ENCODE results near the gene SIAH1. TPM values are rescaled to one million over a fixed set of nuclear protein-coding genes. Genes with fewer than 3 reads are reported as not detected.
"Not testable (repeated sequence)": the region's sequence is repeated elsewhere in the genome, so short reads cannot be mapped to it uniquely, and the experiment has no call there.

SIAH1 gene
- total RNA-seq, 1 experiment from 2014 or later = 33.2 TPM

DNA sequence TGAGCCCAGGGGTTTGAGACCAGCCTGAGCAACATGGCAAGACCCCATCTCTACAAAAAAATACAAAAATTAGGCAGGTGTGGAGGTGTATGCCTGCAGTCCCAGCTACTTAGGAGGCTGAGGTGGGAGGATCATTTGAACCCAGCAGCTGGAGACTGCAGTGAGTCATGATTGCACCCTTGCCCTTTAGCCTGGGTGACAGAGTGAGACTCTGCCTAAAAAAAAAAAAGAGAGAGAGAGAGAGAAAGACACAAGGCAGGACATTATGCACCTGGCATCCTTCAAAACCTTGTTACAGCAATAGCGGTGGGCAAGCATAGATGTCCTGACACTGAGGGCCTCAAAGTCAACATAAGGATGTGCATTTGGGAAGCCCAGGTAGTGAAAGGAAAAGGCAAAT lies 19.9 kb upstream of the SIAH1 start:
- H2AK5ac ChIP-seq (ENCODE audit: insufficient read length, low read length) = no peak overlapping the region

DNA sequence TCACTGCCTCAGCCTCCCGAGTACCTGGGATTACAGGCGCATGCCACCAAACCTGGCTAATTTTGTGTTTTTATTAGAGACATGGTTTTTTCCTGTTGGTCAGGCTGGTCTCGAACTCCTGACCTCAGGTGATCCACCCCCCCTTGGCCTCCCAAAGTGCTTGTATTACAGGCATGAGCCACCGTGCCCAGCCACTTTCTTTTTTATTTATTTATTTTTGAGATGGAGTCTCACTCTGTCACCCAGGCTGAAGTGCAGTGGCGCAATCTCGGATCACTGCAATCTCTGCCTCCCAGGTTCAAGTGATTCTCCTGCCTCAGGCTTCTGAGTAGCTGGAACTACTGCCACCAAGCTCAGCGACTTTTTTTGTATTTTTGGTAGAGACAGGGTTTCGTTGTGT lies 17.3 kb upstream of the SIAH1 start:
- H2AK5ac ChIP-seq (ENCODE audit: insufficient read length, low read length); H3K4ac ChIP-seq (ENCODE audit: low read depth, low read length); H3K9me3 ChIP-seq (ENCODE audit: control insufficient read depth, low read depth, low read length); H3K4me2 ChIP-seq (ENCODE audit: insufficient read depth, insufficient read length, low read length); H2BK15ac ChIP-seq (ENCODE audit: low read depth, low read length); H3K9ac ChIP-seq (ENCODE audit: extremely low read depth, insufficient read length, low read length); DNase-seq; H2BK5ac ChIP-seq (ENCODE audit: insufficient read length, low read length); H3K79me1 ChIP-seq (ENCODE audit: insufficient read depth, low read depth, low read length, poor library complexity, severe bottlenecking); H3K79me2 ChIP-seq (ENCODE audit: insufficient read depth, low read length); H3K27ac Mint-ChIP-seq; H3K9me3 Mint-ChIP-seq; H4K20me1 ChIP-seq (ENCODE audit: control insufficient read depth, insufficient read depth, insufficient read length); H4K91ac ChIP-seq (ENCODE audit: insufficient read length, low read depth, low read length); H2BK20ac ChIP-seq (ENCODE audit: low read depth, low read length, poor library complexity, severe bottlenecking); H2BK120ac ChIP-seq (ENCODE audit: low read depth, low read length, poor library complexity, severe bottlenecking); H2AFZ ChIP-seq (ENCODE audit: low read length); H3K4me3 Mint-ChIP-seq; H3K23me2 ChIP-seq (ENCODE audit: insufficient read length, low read depth, low read length, poor library complexity, severe bottlenecking); H3K23ac ChIP-seq (ENCODE audit: insufficient read length, low read depth, low read length); H2BK12ac ChIP-seq (ENCODE audit: insufficient read length, low read depth, low read length); H3K4me1 ChIP-seq (ENCODE audit: insufficient read depth, low read length); H3T11ph ChIP-seq (ENCODE audit: low read length); H3K14ac ChIP-seq (ENCODE audit: insufficient read depth, low read length); H4K5ac ChIP-seq (ENCODE audit: insufficient read length, low read depth, low read length); H3K56ac ChIP-seq (ENCODE audit: insufficient read length, low read depth, low read length); H3K27me3 ChIP-seq (ENCODE audit: insufficient read depth, low read length); H4K8ac ChIP-seq (replicated peaks; ENCODE audit: insufficient read length, low read depth, low read length); H3K27ac ChIP-seq (ENCODE audit: insufficient read length, low read depth, low read length); H3K27me3 Mint-ChIP-seq (ENCODE audit: low read depth); H3K36me3 Mint-ChIP-seq (ENCODE audit: insufficient read depth in 1 of 3, low read depth in 3 of 3); H3K18ac ChIP-seq (ENCODE audit: insufficient read length, low read depth, low read length): not testable (repeated sequence)
- H3K4me1 Mint-ChIP-seq = peaks cover 8 to 12% of the 10 kb centered on the region in 2 experiments
- WGBS (ENCODE audit: extremely low coverage, insufficient read length, low lambda C conversion rate) = no CpG with 5 or more reads among the region's 8 CpGs

More for the DNA sequence above, 19.9 kb upstream of the SIAH1 start:
- Histone ChIP-seq H3K56ac (ENCODE audit: insufficient read length, low read depth, low read length) (no peak overlapping the region), H3T11ph (ENCODE audit: low read length) (no peak overlapping the region), H2BK120ac (ENCODE audit: low read depth, low read length, poor library complexity, severe bottlenecking) (no peak overlapping the region), H3K27me3 (ENCODE audit: insufficient read depth, low read length) (no peaks in the 10 kb centered on the region), H3K4me1 (ENCODE audit: insufficient read depth, low read length) (no peaks in the 10 kb centered on the region), H3K79me1 (ENCODE audit: insufficient read depth, low read depth, low read length, poor library complexity, severe bottlenecking) (no peaks in the 10 kb centered on the region), H4K5ac (ENCODE audit: insufficient read length, low read depth, low read length) (no peak overlapping the region), H3K18ac (ENCODE audit: insufficient read length, low read depth, low read length) (no peak overlapping the region), H3K23ac (ENCODE audit: insufficient read length, low read depth, low read length) (no peak overlapping the region), H4K91ac (ENCODE audit: insufficient read length, low read depth, low read length) (no peak overlapping the region), H3K9ac (ENCODE audit: extremely low read depth, insufficient read length, low read length) (no peak overlapping the region), H3K79me2 (ENCODE audit: insufficient read depth, low read length) (no peaks in the 10 kb centered on the region), H4K8ac (replicated peaks; ENCODE audit: insufficient read length, low read depth, low read length) (no peak overlapping the region), H3K23me2 (ENCODE audit: insufficient read length, low read depth, low read length, poor library complexity, severe bottlenecking) (no peaks in the 10 kb centered on the region), H3K4me2 (ENCODE audit: insufficient read depth, insufficient read length, low read length) (no peak overlapping the region), H2BK20ac (ENCODE audit: low read depth, low read length, poor library complexity, severe bottlenecking) (no peak overlapping the region), H4K20me1 (ENCODE audit: control insufficient read depth, insufficient read depth, insufficient read length) (no peaks in the 10 kb centered on the region), H3K14ac (ENCODE audit: insufficient read depth, low read length) (no peak overlapping the region), H3K4ac (ENCODE audit: low read depth, low read length) (no peak overlapping the region), H2BK12ac (ENCODE audit: insufficient read length, low read depth, low read length) (no peak overlapping the region), H3K9me3 (ENCODE audit: control insufficient read depth, low read depth, low read length) (no peaks in the 10 kb centered on the region), H2BK5ac (ENCODE audit: insufficient read length, low read length) (no peak overlapping the region), H2BK15ac (ENCODE audit: low read depth, low read length) (no peak overlapping the region), H3K27ac (ENCODE audit: insufficient read length, low read depth, low read length) (no peak overlapping the region), H2AFZ (ENCODE audit: low read length) (no peak overlapping the region)
- WGBS (ENCODE audit: extremely low coverage, insufficient read length, low lambda C conversion rate) = no CpG with 5 or more reads among the region's 1 CpG
- no peaks in the 10 kb centered on the region for H3K36me3 Mint-ChIP-seq (ENCODE audit: insufficient read depth in 1 of 3, low read depth in 3 of 3)
- TF ChIP-seq, protein P1, sequence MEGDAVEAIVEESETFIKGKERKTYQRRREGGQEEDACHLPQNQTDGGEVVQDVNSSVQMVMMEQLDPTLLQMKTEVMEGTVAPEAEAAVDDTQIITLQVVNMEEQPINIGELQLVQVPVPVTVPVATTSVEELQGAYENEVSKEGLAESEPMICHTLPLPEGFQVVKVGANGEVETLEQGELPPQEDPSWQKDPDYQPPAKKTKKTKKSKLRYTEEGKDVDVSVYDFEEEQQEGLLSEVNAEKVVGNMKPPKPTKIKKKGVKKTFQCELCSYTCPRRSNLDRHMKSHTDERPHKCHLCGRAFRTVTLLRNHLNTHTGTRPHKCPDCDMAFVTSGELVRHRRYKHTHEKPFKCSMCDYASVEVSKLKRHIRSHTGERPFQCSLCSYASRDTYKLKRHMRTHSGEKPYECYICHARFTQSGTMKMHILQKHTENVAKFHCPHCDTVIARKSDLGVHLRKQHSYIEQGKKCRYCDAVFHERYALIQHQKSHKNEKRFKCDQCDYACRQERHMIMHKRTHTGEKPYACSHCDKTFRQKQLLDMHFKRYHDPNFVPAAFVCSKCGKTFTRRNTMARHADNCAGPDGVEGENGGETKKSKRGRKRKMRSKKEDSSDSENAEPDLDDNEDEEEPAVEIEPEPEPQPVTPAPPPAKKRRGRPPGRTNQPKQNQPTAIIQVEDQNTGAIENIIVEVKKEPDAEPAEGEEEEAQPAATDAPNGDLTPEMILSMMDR (conservative IDR thresholded peaks at IDR 0.05) = no peak
- no peaks in the 10 kb centered on the region for H3K9me3 Mint-ChIP-seq
- no peak overlapping the region for H3K27ac Mint-ChIP-seq
- peaks cover 8 to 12% of the 10 kb centered on the region in 2 experiments for H3K4me1 Mint-ChIP-seq
- H3K4me3 Mint-ChIP-seq = no peak overlapping the region
- DNase-seq = no peak
- no peaks in the 10 kb centered on the region; the same call in none of the 2 replicates for H3K27me3 Mint-ChIP-seq (ENCODE audit: low read depth)
